ENCODE data around the gene SLC38A4. TPM values are rescaled to one million over a fixed set of nuclear protein-coding genes. Genes with fewer than 3 reads are reported as not detected.

The SLC38A4 gene
- total and polyA plus RNA-seq, 2 of the 8 experiments (the other 6 are each of a cell fraction or from before 2014, with no cell fraction given) = 6.7 to 15.4 TPM

GRCh38 chr12:46763230-46763629, 62.6 kb downstream of the SLC38A4 start:
- Histone ChIP-seq H2BK5ac (ENCODE audit: low read depth, low read length) (no peak overlapping the region), H3K27me3 (replicated peaks in 1 of 4; ENCODE audit: control insufficient read depth in 3 of 4, extremely low read depth in 1 of 4, insufficient read depth in 3 of 4, low read length in 3 of 4) (no peaks in the 10 kb centered on the region), H4K20me1 (replicated peaks in 1 of 2; ENCODE audit: control insufficient read depth in 1 of 2, insufficient read depth in 2 of 2, low read length in 2 of 2) (no peaks in the 10 kb centered on the region), H3K36me3 (ENCODE audit: control insufficient read depth in 2 of 4, insufficient read depth in 4 of 4, low read length in 3 of 4) (no peaks in the 10 kb centered on the region), H3K4me1 (replicated peaks in 1 of 4; ENCODE audit: control insufficient read depth in 3 of 4, insufficient read depth in 4 of 4, low read length in 3 of 4) (no peaks in the 10 kb centered on the region), H2BK120ac (replicated peaks; ENCODE audit: low read depth, low read length) (no peak overlapping the region), H2BK12ac (ENCODE audit: low read depth, low read length) (no peak overlapping the region), H3K56ac (replicated peaks; ENCODE audit: insufficient read length, low read depth, low read length) (no peak overlapping the region), H3K79me2 (ENCODE audit: control insufficient read depth in 1 of 2, insufficient read depth in 2 of 2, low read length in 2 of 2) (no peaks in the 10 kb centered on the region), H2BK15ac (ENCODE audit: low read length) (no peak overlapping the region), H3K79me1 (ENCODE audit: low read depth, low read length) (no peaks in the 10 kb centered on the region), H3K4me3 (ENCODE audit: extremely low read depth in 1 of 4, insufficient read depth in 2 of 4, low read depth in 3 of 4, low read length in 4 of 4) (no peak overlapping the region), H2BK20ac (ENCODE audit: low read length) (no peak overlapping the region), H3K4ac (replicated peaks; ENCODE audit: insufficient read length, low read depth, low read length) (no peak overlapping the region), H3K23me2 (ENCODE audit: low read depth, low read length) (no peaks in the 10 kb centered on the region), H3K18ac (ENCODE audit: extremely low read depth, low read length) (no peak overlapping the region), H4K5ac (ENCODE audit: insufficient read length, low read depth, low read length) (no peak overlapping the region), H3K9ac (replicated peaks in 1 of 4; ENCODE audit: extremely low read depth in 1 of 4, low read depth in 3 of 4, low read length in 3 of 4) (no peak overlapping the region), H3K23ac (ENCODE audit: insufficient read length) (no peak overlapping the region), H3K9me3 (ENCODE audit: insufficient read depth in 2 of 2, low read depth in 1 of 2, low read length in 1 of 2) (peaks cover 8% of the 10 kb centered on the region in 2 experiments; a peak in 3 of 4 replicates), H4K91ac (replicated peaks; ENCODE audit: insufficient read length, low read length) (no peak overlapping the region), H4K8ac (ENCODE audit: extremely low read depth, insufficient read depth, low read length) (no peak overlapping the region), H2AFZ (ENCODE audit: low read length) (no peak overlapping the region), H3K27ac (ENCODE audit: low read depth, low read length) (no peak overlapping the region), H2AK5ac (ENCODE audit: low read depth, low read length) (no peak overlapping the region), H3K14ac (ENCODE audit: insufficient read length) (no peak overlapping the region), H3K4me2 (ENCODE audit: insufficient read depth in 1 of 2, low read depth in 2 of 2, low read length in 2 of 2) (no peak overlapping the region)
- ChIA-PET POLR2A (ENCODE audit: partially characterized antibody) (no interaction called here), CTCF (ENCODE audit: partially characterized antibody) (no interaction called here)
- DNase-seq (ENCODE audit: low read depth in 1 of 2, low spot score in 2 of 2) (no peak), FAIRE-seq (no peak)
- TF ChIP-seq POLR2AphosphoS5 (IDR thresholded peaks at IDR 0.05; ENCODE audit: low read depth, low read length) (no peak), NANOG (IDR thresholded peaks at IDR 0.05; ENCODE audit: insufficient read depth, low read depth, low read length, poor library complexity, severe bottlenecking) (no peak), SP4 (IDR thresholded peaks at IDR 0.05; ENCODE audit: low read length) (no peak), MAX (IDR thresholded peaks at IDR 0.05) (no peak), ZNF274 (IDR thresholded peaks at IDR 0.05; ENCODE audit: borderline replicate concordance, extremely low read depth, low read length) (no peak), CBX8 (IDR thresholded peaks at IDR 0.05; ENCODE audit: borderline replicate concordance, low read depth, low read length) (no peak), SUZ12 (IDR thresholded peaks at IDR 0.05; ENCODE audit: low read length) (no peak), USF2 (IDR thresholded peaks at IDR 0.05; ENCODE audit: low read length) (no peak), HDAC2 (IDR thresholded peaks at IDR 0.05; ENCODE audit: borderline replicate concordance in 1 of 2, low read depth in 2 of 2, low read length in 2 of 2) (no peak), TEAD4 (IDR thresholded peaks at IDR 0.05; ENCODE audit: low read depth, low read length) (no peak), JUN (IDR thresholded peaks at IDR 0.05; ENCODE audit: low read depth, low read length) (no peak), CREB1 (IDR thresholded peaks at IDR 0.05) (no peak), TBP (IDR thresholded peaks at IDR 0.05; ENCODE audit: low read depth, low read length) (no peak), GTF2F1 (IDR thresholded peaks at IDR 0.05; ENCODE audit: borderline replicate concordance, low read depth, low read length) (no peak), TAF7 (optimal IDR thresholded peaks at IDR 0.05; ENCODE audit: borderline replicate concordance, low read depth, low read length) (no peak)
